Erythroblast (primary cell): ENCODE data around the gene WDR81.
"Not testable (repeated sequence)": the region's sequence is repeated elsewhere in the genome, so short reads cannot be mapped to it uniquely, and the experiment has no call there.

ENCODE experiments used
- DNase-seq, 2 experiments: peaks; one replicate each; lab custom pipeline; 2025; lab: John Stamatoyannopoulos, UW
- GATA1 ChIP-seq: IDR thresholded peaks from 2 replicates; pipeline ENCODE4 v1.6.1; 2011; ENCODE audit warnings: low read depth, mild to moderate bottlenecking, control low read depth, low read length, moderate library complexity
- POLR2A ChIP-seq: IDR thresholded peaks from 2 replicates; pipeline ENCODE4 v1.6.1; 2011; ENCODE audit warnings: mild to moderate bottlenecking, low read length

Gene WDR81

DNA sequence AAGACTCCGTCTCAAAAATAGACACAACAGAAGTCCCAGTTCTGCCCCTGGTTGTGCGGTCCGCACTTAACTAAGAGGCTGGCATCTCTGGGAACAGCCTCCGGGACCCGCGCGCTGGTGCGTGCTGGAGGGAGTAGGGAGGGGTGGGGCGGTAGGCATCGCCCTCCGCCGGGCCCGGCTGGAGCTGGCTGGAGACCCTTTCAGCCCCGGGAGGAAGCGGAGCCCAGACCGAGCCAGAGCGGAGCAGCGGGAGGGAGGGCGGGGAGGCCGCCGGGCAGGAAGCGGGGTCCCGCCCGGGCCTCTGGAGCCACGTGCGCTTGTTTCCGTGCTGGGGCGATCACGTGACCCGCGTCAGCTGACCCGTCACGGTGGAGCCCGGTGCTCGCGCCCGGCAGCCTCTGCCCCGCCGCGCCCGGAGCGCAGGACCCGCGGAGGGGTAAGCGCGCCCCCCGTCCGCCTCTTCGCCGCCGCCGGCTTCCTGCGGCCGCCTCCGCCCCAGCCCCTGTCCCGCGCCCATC, at the start of gene WDR81:
Gene WDR81, plus strand, starts transcription at position 354 of the 518 bp plus-strand sequence. CDS start 256 bp downstream, outside the sequence.
- TF ChIP-seq GATA1, result no peak
- peak; percentile 22 for TF ChIP-seq POLR2A
- DNase-seq, result peak; percentile 92 to 93

DNA sequence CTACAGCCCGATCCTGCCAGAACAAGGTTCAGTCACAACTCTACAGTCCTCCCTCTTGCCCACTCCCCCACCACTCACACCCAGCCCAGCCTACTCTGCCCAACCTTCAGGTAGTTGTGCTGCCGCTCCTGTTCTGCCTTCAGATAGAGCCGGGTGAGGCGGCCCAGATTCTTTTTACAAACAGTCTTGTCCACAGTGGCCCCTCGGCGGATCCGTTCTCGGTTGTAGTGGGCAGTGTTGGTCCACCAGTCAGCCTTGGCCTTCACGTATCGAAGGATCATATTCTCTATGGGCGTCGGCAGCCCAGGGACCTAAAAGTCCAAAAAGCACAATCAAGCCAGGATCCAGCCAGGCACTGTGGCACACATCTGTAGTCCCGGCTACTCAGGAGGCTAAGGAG, 48.1 kb upstream of the WDR81 start:
- no peak for TF ChIP-seq GATA1
- no peak for TF ChIP-seq POLR2A
- no peak for DNase-seq

DNA sequence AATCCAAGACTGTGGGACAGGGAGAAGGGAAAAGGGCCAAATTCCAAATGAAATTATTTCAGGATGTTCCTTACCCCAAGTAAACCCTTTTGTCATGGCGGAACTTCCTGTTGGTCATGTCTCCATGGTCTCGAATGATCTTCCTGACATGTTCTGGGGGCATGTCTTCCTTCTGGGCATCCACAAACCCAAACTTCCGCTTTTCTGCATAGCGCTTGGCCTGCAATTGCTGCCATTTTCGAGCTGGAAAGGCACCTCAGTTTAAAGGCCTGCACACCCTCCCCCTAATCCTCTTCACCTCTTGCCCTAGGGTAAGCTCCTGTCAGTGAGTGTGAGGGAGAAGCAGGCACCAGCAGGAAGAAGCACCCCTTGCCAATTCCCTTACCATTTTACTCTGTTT, 41.0 kb upstream of the WDR81 start:
- DNase-seq, result peak in 1 of 2 experiments; percentile 40
- no peak for TF ChIP-seq POLR2A
- no peak for TF ChIP-seq GATA1

DNA sequence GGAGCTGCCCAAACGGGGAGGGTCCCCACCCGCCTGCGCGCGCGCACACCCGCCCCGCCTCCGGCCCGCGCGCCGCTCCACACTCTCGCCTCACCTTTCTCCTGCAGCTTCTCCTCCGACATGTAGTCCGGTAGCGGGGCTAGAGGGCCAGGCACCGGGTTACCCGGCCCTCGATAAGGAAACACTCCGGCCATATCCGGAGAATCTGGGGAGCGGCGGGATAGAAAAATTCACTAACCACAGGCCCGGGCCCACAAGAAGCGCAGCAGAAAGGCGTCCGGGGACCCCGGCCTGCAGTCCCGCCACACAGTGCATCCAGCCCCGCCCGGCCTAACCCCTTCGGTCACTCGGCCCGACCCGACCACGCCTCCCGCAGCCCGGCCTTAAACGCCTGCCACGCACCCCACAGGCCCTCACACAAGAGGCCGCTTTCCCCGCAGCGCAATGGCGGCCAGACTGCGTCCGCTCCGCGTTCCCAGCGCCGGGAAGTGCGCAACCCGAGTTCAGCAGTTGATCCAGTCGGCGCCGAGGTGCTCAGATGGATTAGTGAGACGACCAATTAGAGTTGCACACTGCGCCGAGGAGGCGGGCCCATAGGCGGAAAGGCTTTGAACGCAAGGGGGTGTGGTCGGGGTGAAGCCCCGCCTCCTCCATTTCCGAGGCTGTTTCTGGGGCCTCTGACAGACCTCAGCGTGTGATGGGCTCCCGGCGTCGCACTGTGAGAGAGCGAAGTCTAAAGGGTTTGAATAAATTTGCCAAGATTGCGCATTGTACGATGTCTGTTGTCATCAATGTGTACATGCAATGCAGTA, 39.9 kb upstream of the WDR81 start, which contains the start of gene PRPF8:
Gene PRPF8, minus strand, starts transcription at position 490 of the 812 bp plus-strand sequence. Its CDS starts 296 bp downstream, at position 194.
- peak; percentile 98 to 99 for DNase-seq
- TF ChIP-seq POLR2A (peak; percentile 93), GATA1 (no peak)

GRCh38 chr17:1686086-1686485, 38.4 kb upstream of the WDR81 start:
- TF ChIP-seq POLR2A (no peak), GATA1 (no peak)
- DNase-seq, result no peak

GRCh38 chr17:1688405-1688804, 36.1 kb upstream of the WDR81 start:
- DNase-seq, result not testable (repeated sequence)

DNA sequence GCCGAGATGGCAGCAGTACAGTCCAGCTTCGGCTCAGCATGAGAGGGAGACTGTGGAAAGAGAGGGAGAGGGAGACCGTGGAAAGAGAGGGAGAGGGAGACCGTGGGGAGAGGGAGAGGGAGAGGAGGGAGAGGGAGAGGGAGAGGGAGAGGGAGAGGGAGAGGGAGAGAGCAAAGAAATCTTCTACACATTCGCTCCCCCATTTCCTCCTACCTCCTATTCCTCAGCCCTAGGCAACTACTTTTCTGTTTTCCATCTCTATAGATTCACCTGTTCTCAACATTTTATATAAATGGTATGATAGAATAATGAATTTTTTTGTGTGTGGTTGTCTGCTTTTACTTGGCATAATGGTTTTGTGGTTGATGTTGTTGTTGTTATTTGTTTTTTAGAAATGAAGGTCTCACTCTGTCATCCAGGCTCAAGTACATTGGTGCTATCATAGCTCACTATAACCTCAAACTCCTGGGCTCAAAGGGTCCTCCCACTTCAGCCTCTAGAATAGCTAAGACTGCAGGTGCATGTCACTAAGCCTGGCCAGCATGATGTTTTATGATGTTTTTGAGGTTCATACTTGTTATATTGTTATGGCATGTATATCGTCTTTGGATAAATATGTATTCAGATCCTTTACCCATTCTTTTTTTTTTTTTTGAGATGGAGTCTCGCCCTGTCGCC, 33.8 kb upstream of the WDR81 start:
- TF ChIP-seq GATA1 (no peak), POLR2A (no peak)
- DNase-seq, result no peak

DNA sequence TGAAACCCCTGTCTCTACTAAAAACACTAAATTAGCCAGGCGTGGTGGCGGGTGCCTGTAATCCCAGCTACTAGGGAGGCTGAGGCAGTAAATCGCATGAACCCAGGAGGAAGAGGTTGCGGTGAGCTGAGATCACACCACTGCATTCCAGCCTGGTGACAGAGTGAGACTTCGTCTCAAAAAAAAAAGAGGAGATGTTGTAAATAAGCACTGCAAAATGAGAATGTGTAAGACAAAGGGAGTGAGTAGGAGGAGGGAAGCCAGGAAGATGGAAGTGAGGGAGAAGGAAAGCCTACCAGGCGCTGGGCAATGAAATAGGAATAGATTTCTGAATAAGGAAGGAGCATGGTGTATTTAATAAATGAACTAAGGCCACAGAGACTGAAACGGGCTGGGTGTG, 31.2 kb upstream of the WDR81 start:
- TF ChIP-seq GATA1 (no peak), POLR2A (no peak)
- DNase-seq, result no peak

GRCh38 chr17:1695365-1695764, 29.1 kb upstream of the WDR81 start:
- TF ChIP-seq POLR2A (no peak), GATA1 (no peak)

DNA sequence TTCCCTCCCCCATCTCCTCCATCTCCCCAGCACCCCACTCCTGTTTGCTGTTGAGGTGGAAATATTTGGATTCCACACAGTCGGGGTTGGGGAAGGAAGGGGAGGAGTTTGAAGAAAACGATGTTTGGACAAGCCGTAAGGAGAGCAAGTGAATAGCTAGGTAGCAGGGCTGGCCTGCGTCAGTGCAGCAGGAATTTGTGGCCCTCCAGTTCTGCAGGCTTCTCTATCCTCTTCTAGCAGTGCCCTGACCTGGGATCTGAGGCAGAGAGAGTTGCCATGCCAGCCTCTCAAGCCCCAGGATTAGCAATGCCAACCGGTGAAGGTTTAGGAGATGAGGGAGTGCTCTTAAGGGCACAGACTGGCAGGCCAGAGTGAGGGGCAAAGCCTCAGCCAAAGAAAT, 26.8 kb upstream of the WDR81 start:
- DNase-seq, result no peak
- TF ChIP-seq POLR2A (no peak), GATA1 (no peak)

More at GRCh38 chr17:1695365-1695764, 29.1 kb upstream of the WDR81 start:
- DNase-seq, result no peak

DNA sequence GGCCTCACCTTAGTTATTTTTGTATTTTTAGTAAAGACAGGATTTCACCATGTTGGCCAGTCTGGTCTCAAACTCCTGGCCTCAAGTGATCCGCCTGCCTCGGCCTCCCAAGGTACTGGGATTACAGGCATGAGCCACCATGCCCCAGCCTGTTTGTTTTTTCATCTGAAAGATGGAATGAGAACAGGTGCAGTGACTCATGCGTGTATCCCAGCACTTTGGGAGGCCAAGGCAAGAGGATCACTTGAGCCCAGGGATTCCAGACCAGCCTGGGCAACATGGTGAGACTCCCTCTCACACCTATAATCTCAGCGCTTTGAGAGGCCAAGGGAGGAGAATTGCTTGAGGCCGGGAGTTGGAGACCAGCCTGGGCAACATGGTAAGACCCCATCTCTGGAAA, 24.6 kb upstream of the WDR81 start:
- not testable (repeated sequence) for DNase-seq

DNA sequence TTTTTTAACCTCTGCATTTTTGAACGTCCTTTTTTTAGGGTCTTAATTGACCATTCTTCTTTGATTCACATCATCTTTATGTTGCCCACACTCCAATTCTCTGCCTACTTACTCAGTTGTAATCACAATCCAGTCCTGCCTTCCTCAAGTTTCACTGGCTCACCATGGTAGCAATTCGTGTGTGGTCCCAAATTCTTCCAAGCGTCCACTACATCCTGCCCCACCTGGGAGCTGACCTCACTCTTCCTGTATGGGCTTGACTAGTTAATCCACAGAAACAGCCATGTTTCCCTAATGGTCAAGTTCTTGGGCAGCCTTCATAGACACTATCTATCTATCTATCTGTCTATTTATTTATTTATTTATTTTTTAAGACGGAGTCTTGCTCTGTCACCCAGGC, 21.4 kb upstream of the WDR81 start:
- TF ChIP-seq GATA1, result no peak
- no peak for TF ChIP-seq POLR2A
- DNase-seq, result no peak

DNA sequence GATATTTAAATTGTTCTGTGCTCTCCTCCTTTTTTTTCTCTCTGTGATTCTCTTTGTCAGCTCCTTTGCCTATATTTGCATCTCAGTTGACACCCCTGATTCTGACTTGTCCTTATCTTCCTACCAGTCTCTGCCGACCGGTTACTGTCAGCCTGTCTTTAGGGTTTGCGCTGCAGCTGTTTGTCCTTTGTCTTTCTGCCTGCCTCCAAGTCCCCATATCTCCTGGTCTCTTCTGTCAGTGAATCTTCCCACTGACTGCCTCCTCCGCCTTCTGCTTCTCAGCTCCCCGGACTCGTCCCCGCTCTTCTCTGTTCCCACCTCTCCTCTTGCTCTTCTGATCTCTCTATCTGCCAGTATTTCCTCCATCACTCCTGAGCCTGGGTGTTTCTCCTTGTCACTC, 19.5 kb upstream of the WDR81 start:
- TF ChIP-seq POLR2A (no peak), GATA1 (no peak)
- DNase-seq, result no peak

DNA sequence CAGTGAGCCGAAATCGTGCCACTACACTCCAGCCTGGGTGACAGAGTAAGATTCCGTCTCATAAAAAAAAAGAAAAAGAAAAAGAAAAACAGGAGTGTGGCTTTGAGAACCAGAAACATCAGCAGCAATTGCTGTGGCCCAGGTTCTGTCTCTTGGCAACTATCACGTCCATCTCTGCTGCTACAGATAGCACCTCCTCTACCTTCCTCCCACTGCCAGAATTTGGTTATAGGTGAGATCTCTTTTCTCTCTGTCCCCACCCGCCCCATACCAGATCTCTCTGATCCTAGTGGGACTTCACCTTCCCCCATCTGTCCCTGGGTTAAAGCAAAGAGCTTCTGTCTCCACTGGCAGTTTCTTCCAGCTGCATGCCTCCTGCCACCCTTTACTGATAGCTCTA, 17.4 kb upstream of the WDR81 start:
- DNase-seq, result no peak
- TF ChIP-seq POLR2A (no peak), GATA1 (no peak)

DNA sequence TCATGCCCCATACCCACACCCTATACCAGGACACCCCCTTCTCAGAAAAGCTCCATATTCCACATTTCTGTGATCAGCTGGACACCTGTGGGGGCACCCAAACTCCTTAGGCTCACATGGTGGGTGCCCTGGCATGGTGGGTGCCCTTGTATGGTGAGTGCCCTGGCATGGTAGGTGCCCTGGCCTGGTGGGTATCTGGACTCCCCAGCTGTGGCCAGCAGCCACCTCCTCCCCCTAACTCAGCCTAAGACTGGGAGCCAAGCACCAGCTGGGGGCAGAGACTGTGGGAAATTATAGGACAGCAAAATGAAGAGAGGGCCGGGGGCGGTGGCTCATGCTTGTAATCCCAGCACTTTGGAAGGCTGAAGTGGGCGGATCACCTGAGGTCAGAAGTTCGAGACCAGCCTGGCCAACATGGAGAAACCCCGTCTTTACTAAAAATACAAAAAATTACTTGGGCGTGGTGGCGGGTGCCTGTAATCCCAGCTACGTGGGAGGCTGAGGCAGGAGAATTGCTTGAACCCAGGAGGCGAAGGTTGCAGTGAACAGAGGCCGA, 15.6 kb upstream of the WDR81 start:
- not testable (repeated sequence) for DNase-seq
